HCT116 (cell line): ENCODE measurements around the gene BORCS5.

Experiments used
- CTCF ChIP-seq, 3 experiments: fragments of 200-600 bp in 1 of 3; sonication (generic) in 1 of 3; IDR thresholded peaks in 2 of 3; conservative IDR thresholded peaks in 1 of 3; 2 replicates each; pipeline ENCODE4 v1.5.1; 2012 to 2017; ENCODE audit warnings: low read depth in 2 of 3, low read length in 2 of 3, antibody characterized with exemption in 1 of 3, borderline replicate concordance in 1 of 3, control low read depth in 1 of 3, mild to moderate bottlenecking in 1 of 3, mixed read lengths in 1 of 3, mixed run types in 1 of 3, moderate library complexity in 1 of 3; ENCODE audit not compliant: insufficient read depth in 1 of 3
- EGR1 ChIP-seq: IDR thresholded peaks from 2 replicates; pipeline ENCODE4 v1.6.1; 2012; ENCODE audit warnings: low read depth
- MAX ChIP-seq: IDR thresholded peaks from 2 replicates; pipeline ENCODE4 v1.6.1; 2012
- POLR2A ChIP-seq: IDR thresholded peaks from 2 replicates; pipeline ENCODE4 v1.7.0; 2011; ENCODE audit warnings: borderline replicate concordance; ENCODE audit not compliant: insufficient read depth, insufficient read length; ENCODE audit errors: extremely low read depth
- POLR2AphosphoS5 ChIP-seq: IDR thresholded peaks from 2 replicates; pipeline ENCODE4 v1.6.1; 2011; ENCODE audit warnings: mild to moderate bottlenecking, low read depth, low read length, moderate library complexity
- YY1 ChIP-seq: IDR thresholded peaks from 2 replicates; pipeline ENCODE4 v1.6.1; 2011; ENCODE audit warnings: low read length, low read depth, moderate library complexity, mild to moderate bottlenecking; ENCODE audit not compliant: insufficient replicate concordance; ENCODE audit errors: extremely low read depth
- ZBTB33 ChIP-seq: IDR thresholded peaks from 2 replicates; pipeline ENCODE4 v1.6.1; 2011; ENCODE audit warnings: mild to moderate bottlenecking, low read length, moderate library complexity; ENCODE audit not compliant: insufficient replicate concordance; ENCODE audit errors: extremely low read depth
- ZFX ChIP-seq: fragments of 450-650 bp; IDR thresholded peaks from 2 replicates; pipeline ENCODE4 v1.6.1; 2017

- TF ChIP-seq CTCF (IDR thresholded peaks at IDR 0.05 in 2 of 3, conservative IDR thresholded peaks at IDR 0.05 in 1 of 3; ENCODE audit: borderline replicate concordance in 1 of 3, insufficient read depth in 1 of 3, low read depth in 2 of 3, low read length in 2 of 3) (no peak), ZFX (no peak), POLR2A (no peak), POLR2AphosphoS5 (no peak), ZBTB33 (no peak), EGR1 (no peak), YY1 (no peak), MAX (no peak)
These were observed 47.4 kb downstream of the BORCS5 start for GRCh38 chr12:12404297-12404696.
